OCI-LY3 (cell line): ENCODE measurements around the gene CREBBP.

Source experiments
- CTCF ChIP-seq: fragments of 200-600, 300-600 bp; sonication (generic); IDR thresholded peaks from 2 replicates; pipeline ENCODE4 v1.5.1; 2014; ENCODE audit warnings: antibody characterized with exemption, low read length, low read depth
- EZH2phosphoT487 ChIP-seq: fragments of 200-600 bp; shearing (Covaris generic); IDR thresholded peaks from 2 replicates; pipeline ENCODE4 v1.6.1; 2018; ENCODE audit warnings: antibody characterized with exemption, mixed run types, low read depth

- no peak for TF ChIP-seq CTCF
- TF ChIP-seq EZH2phosphoT487: no peak
Measured at GRCh38 chr16:3706253-3707012, 174.1 kb downstream of the CREBBP start.
